SJSA1 (cell line): ENCODE measurements around the gene EFNA4. TPM values are rescaled to one million over a fixed set of nuclear protein-coding genes. Genes with fewer than 3 reads are reported as not detected.

Experiments
- DNase-seq, 2 experiments: peaks; one replicate each; pipeline ENCODE4 v3.0.0-alpha.2; 2015 to 2020; ENCODE audit warnings: low spot score in 2 of 2, low read depth in 1 of 2
- H3K27ac ChIP-seq: fragments of 250-450 bp; sonication (Bioruptor Pico); 2 replicates; pipeline ENCODE4 v1.5.1; 2020; ENCODE audit warnings: mild to moderate bottlenecking, moderate library complexity
- H3K27me3 ChIP-seq: fragments of 250-450 bp; sonication (Bioruptor Pico); replicated peaks from 2 replicates; pipeline ENCODE4 v1.5.1; 2020; ENCODE audit warnings: mild to moderate bottlenecking, moderate library complexity
- H3K36me3 ChIP-seq: fragments of 250-450 bp; sonication (Bioruptor Pico); 2 replicates; pipeline ENCODE4 v1.5.1; 2020; ENCODE audit warnings: mild to moderate bottlenecking
- H3K4me1 ChIP-seq: fragments of 250-450 bp; sonication (Bioruptor Pico); replicated peaks from 2 replicates; pipeline ENCODE4 v1.6.1; 2021; ENCODE audit warnings: mild to moderate bottlenecking
- H3K4me3 ChIP-seq: fragments of 250-450 bp; sonication (Bioruptor Pico); 2 replicates; pipeline ENCODE4 v1.5.1; 2020; ENCODE audit warnings: mild to moderate bottlenecking
- H3K9me3 ChIP-seq: fragments of 250-450 bp; sonication (Bioruptor Pico); replicated peaks from 2 replicates; pipeline ENCODE4 v1.5.1; 2020; ENCODE audit warnings: mild to moderate bottlenecking
- total RNA-seq: library from RNA; depleted of rRNA; stranded (reverse); fragments of >200 nt; shearing (Covaris generic); gene quantifications from 2 replicates; pipeline ENCODE4 v1.2.3, GENCODE V29; 2014

Gene EFNA4
- total RNA-seq, 1 experiment from 2014 or later, result 4.7 TPM

DNA sequence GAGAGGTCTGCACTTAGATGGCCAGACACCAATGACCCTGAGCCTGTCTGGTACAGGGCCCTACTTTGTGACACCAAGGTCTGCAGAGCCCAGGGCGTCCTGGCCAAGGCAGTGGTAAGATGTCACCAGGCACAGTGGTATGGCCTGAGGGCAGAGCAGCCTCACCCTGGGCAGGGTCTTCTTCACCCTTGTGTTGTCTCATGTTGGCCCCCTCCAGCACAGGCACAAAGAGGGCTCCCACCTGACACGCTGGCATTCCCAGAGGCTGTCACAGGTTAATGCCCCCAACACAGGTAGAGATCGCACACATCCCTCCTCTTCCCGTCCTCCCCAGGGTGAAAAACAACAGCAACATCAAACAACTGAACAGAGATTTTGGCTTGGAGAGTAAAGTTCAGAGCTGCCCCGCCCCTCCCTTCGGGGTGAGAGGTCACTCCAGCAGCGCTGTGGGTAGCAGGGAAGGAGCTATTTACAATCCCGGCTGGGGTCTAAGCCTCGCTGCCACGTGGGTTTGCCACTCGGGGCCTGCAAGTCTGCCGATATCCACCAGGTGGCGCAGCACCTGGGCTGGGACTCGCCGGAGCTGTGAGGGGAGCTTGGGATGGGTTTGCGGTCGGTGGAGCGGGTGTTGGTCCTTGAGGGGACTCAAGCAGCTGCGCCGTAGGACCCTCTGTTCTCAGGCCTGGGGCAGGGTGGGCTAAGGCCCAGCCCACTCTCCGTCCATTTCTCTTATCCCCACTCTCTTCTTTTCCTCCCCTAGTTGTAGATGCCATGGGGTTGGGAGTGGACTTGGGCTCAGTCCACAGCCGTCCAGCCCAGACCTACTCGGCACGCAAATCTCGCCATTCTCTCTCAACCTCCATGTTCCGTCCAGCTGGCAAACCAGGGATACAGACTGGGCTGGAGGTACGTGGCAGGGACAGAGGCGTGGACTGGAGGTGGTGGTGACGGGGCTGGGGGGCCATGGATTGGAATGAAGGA is 27.8 kb downstream of the EFNA4 start:
- no peak overlapping the region for H3K27ac ChIP-seq
- no peaks in the 10 kb centered on the region for H3K36me3 ChIP-seq
- DNase-seq, result peak; percentile 63 to 81

DNA sequence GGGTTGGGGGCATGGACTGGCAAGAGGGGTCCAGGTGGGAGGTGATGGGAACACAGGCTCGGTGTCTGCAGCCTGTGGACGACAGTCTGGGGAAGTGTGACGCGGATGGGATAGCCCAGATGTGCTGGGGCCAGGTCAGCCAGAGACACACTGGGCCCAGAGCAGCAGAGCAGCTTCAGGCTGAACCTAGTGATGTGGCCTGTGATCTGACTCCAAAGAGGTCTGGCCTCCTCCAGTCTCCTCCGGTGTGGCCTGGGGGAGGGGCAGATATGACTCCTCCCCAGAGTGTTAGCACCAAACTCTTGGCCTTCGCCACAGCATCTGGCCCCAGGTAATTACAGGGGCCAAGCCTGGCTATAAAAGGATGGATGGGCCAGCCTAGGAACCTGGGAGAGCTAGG is 28.6 kb downstream of the EFNA4 start:
- Histone ChIP-seq H3K4me1 (peaks cover 19% of the 10 kb centered on the region), H3K9me3 (no peaks in the 10 kb centered on the region), H3K27me3 (peaks cover 9% of the 10 kb centered on the region), H3K27ac (no peak overlapping the region), H3K36me3 (no peaks in the 10 kb centered on the region), H3K4me3 (no peak overlapping the region)
- no peak for DNase-seq

More for the DNA sequence above, 27.8 kb downstream of the EFNA4 start:
- Histone ChIP-seq H3K4me1 (peaks cover 27% of the 10 kb centered on the region), H3K9me3 (no peaks in the 10 kb centered on the region), H3K4me3 (no peak overlapping the region), H3K27me3 (peaks cover 9% of the 10 kb centered on the region)

DNA sequence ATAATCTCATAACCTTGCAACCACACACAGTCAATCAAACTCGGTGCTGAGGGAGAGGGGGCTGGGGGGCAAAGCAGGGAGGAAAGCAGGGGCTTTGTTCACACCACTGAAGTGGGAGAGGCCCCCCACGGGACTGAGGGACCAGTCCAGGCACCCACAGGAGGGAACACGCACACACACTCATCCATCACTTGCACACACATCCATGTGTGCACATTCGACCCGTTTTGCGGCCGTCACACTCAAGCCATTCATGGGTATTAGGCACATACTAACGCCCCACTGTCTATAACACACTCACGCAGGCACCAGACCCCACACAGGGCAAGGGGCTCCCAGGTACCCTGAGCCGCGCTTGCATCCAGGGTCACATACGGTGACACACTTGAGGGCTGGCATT is 29.1 kb downstream of the EFNA4 start:
- no peaks in the 10 kb centered on the region for H3K9me3 ChIP-seq
- no peaks in the 10 kb centered on the region for H3K36me3 ChIP-seq
- H3K4me1 ChIP-seq, result peaks cover 14% of the 10 kb centered on the region
- no peak overlapping the region for H3K27ac ChIP-seq
- DNase-seq, result no peak
- H3K4me3 ChIP-seq, result no peak overlapping the region
- H3K27me3 ChIP-seq, result peaks cover 9% of the 10 kb centered on the region

GRCh38 chr1:155093911-155094621 is 30.5 kb downstream of the EFNA4 start:
- H3K9me3 ChIP-seq, result no peaks in the 10 kb centered on the region
- no peak overlapping the region for H3K4me3 ChIP-seq
- no peaks in the 10 kb centered on the region for H3K36me3 ChIP-seq
- peaks cover 14% of the 10 kb centered on the region for H3K4me1 ChIP-seq
- DNase-seq, result no peak
- peaks cover 9% of the 10 kb centered on the region for H3K27me3 ChIP-seq
- H3K27ac ChIP-seq, result no peak overlapping the region

GRCh38 chr1:155094622-155094948 is 31.0 kb downstream of the EFNA4 start:
- Histone ChIP-seq H3K4me1 (peaks cover 14% of the 10 kb centered on the region), H3K9me3 (no peaks in the 10 kb centered on the region), H3K36me3 (no peaks in the 10 kb centered on the region), H3K27ac (no peak overlapping the region), H3K27me3 (peaks cover 9% of the 10 kb centered on the region), H3K4me3 (no peak overlapping the region)
- no peak for DNase-seq

DNA sequence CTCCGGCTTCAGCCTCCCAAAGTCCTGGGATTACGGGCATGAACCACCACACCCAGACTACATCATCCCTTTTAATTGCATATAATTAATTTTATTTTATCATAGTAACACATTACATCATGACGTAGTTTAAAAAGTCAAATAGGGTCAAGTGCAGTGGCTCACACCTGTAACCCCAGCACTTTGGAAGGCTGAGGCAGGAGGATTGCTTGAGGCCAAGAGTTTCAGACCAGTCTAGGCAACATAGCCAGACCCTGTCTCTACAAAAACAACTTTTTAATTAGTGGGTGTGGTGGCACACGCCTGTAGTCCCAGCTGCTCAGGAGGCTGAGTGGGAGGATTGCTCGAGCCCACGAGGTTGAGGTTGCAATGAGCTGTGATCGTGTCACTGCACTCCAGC is 35.8 kb downstream of the EFNA4 start:
- H3K36me3 ChIP-seq, result no peaks in the 10 kb centered on the region
- H3K9me3 ChIP-seq, result no peaks in the 10 kb centered on the region
- no peak for DNase-seq
- H3K27me3 ChIP-seq, result peaks cover 9% of the 10 kb centered on the region
- no peaks in the 10 kb centered on the region for H3K4me1 ChIP-seq
- H3K27ac ChIP-seq, result no peak overlapping the region
- no peak overlapping the region for H3K4me3 ChIP-seq

- Histone ChIP-seq H3K36me3 (no peaks in the 10 kb centered on the region), H3K27ac (no peak overlapping the region), H3K4me1 (no peaks in the 10 kb centered on the region), H3K27me3 (no peaks in the 10 kb centered on the region), H3K4me3 (no peak overlapping the region), H3K9me3 (no peaks in the 10 kb centered on the region)
- no peak for DNase-seq
Measured at GRCh38 chr1:155103325-155103724, 39.8 kb downstream of the EFNA4 start.

- Histone ChIP-seq H3K4me1 (no peaks in the 10 kb centered on the region), H3K27ac (no peak overlapping the region), H3K36me3 (no peaks in the 10 kb centered on the region), H3K9me3 (no peaks in the 10 kb centered on the region), H3K4me3 (no peak overlapping the region), H3K27me3 (no peaks in the 10 kb centered on the region)
- DNase-seq, result no peak
Measured at GRCh38 chr1:155104605-155105534, 41.3 kb downstream of the EFNA4 start.

- no peaks in the 10 kb centered on the region for H3K9me3 ChIP-seq
- H3K27ac ChIP-seq, result no peak overlapping the region
- no peaks in the 10 kb centered on the region for H3K36me3 ChIP-seq
- no peak for DNase-seq
- H3K4me3 ChIP-seq, result no peak overlapping the region
- H3K27me3 ChIP-seq, result no peaks in the 10 kb centered on the region
- peaks cover 3% of the 10 kb centered on the region; the same call in 1 of the 2 replicates for H3K4me1 ChIP-seq
Measured at GRCh38 chr1:155105604-155106011, 42.1 kb downstream of the EFNA4 start.

- Histone ChIP-seq H3K27me3 (no peaks in the 10 kb centered on the region), H3K9me3 (no peaks in the 10 kb centered on the region), H3K27ac (no peak overlapping the region), H3K4me1 (peaks cover 10% of the 10 kb centered on the region), H3K36me3 (no peaks in the 10 kb centered on the region), H3K4me3 (no peak overlapping the region)
- no peak for DNase-seq
Measured at GRCh38 chr1:155106862-155107261, 43.3 kb downstream of the EFNA4 start.

- no peak for DNase-seq
Measured at GRCh38 chr1:155107309-155108264, 44.0 kb downstream of the EFNA4 start.

GRCh38 chr1:155108296-155108695 is 44.8 kb downstream of the EFNA4 start:
- no peaks in the 10 kb centered on the region for H3K9me3 ChIP-seq
- H3K27me3 ChIP-seq, result no peaks in the 10 kb centered on the region
- H3K36me3 ChIP-seq, result no peaks in the 10 kb centered on the region
- H3K27ac ChIP-seq, result no peak overlapping the region
- peaks cover 14% of the 10 kb centered on the region for H3K4me1 ChIP-seq
- no peak overlapping the region for H3K4me3 ChIP-seq
- no peak for DNase-seq

More at GRCh38 chr1:155107309-155108264, 44.0 kb downstream of the EFNA4 start:
- no peak overlapping the region for H3K4me3 ChIP-seq
- no peaks in the 10 kb centered on the region for H3K36me3 ChIP-seq
- peaks cover 14% of the 10 kb centered on the region for H3K4me1 ChIP-seq
- no peak overlapping the region for H3K27ac ChIP-seq
- no peaks in the 10 kb centered on the region for H3K27me3 ChIP-seq
- no peaks in the 10 kb centered on the region for H3K9me3 ChIP-seq
